BE2C (cell line): ENCODE data around the gene BGN.

ENCODE experiments used
- DNase-seq: peaks from one replicate; pipeline ENCODE4 v3.0.0-alpha.2; 2020
- H3K27me3 ChIP-seq: fragments of 250-450 bp; sonication (Bioruptor Pico); 2 replicates; pipeline ENCODE4 v1.5.1; 2020; ENCODE audit warnings: mild to moderate bottlenecking
- H3K36me3 ChIP-seq: fragments of 250-450 bp; sonication (Bioruptor Pico); 2 replicates; pipeline ENCODE4 v1.5.1; 2020; ENCODE audit warnings: mild to moderate bottlenecking
- H3K4me1 ChIP-seq: fragments of 250-450 bp; sonication (Bioruptor Pico); 2 replicates; pipeline ENCODE4 v1.5.1; 2020
- H3K4me3 ChIP-seq: 2 replicates; pipeline ENCODE4 v1.5.1; 2011; ENCODE audit warnings: low read depth, low read length
- H3K9me3 ChIP-seq: fragments of 250-450 bp; sonication (Bioruptor Pico); 2 replicates; pipeline ENCODE4 v1.5.1; 2020
- TF ChIP-seq, protein P1 (sequence below): IDR thresholded peaks from 2 replicates; pipeline ENCODE4 v1.5.1; 2012; ENCODE audit warnings: mild to moderate bottlenecking, low read depth, low read length

BGN gene

DNA sequence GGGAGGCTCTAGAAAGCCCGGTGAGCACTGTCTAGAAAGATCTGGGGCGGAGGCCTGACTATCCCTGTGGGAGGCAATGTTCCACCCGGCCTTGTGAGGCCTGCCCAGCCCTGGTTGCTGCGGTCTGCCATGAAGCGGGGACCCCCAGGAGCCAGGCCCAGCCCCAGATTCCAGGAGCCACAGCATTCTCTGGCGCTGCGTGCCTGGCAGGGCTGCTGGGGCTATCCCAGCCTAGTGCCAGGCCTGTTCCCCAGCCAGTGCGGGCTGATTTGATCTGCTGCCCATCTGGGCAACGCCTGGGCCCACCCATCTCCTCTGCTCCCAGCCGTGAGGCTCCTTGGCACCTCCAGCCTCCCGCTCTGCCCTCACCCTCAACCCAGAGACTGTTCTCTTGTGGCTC lies 42.3 kb downstream of the BGN start:
- H3K36me3 ChIP-seq, result no peaks in the 10 kb centered on the region
- H3K9me3 ChIP-seq, result no peaks in the 10 kb centered on the region
- H3K4me1 ChIP-seq, result peaks cover 28% of the 10 kb centered on the region
- H3K27me3 ChIP-seq, result no peaks in the 10 kb centered on the region
- TF ChIP-seq, protein P1, sequence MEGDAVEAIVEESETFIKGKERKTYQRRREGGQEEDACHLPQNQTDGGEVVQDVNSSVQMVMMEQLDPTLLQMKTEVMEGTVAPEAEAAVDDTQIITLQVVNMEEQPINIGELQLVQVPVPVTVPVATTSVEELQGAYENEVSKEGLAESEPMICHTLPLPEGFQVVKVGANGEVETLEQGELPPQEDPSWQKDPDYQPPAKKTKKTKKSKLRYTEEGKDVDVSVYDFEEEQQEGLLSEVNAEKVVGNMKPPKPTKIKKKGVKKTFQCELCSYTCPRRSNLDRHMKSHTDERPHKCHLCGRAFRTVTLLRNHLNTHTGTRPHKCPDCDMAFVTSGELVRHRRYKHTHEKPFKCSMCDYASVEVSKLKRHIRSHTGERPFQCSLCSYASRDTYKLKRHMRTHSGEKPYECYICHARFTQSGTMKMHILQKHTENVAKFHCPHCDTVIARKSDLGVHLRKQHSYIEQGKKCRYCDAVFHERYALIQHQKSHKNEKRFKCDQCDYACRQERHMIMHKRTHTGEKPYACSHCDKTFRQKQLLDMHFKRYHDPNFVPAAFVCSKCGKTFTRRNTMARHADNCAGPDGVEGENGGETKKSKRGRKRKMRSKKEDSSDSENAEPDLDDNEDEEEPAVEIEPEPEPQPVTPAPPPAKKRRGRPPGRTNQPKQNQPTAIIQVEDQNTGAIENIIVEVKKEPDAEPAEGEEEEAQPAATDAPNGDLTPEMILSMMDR, result no peak
- peak; percentile 22 for DNase-seq
- no peak overlapping the region for H3K4me3 ChIP-seq

DNA sequence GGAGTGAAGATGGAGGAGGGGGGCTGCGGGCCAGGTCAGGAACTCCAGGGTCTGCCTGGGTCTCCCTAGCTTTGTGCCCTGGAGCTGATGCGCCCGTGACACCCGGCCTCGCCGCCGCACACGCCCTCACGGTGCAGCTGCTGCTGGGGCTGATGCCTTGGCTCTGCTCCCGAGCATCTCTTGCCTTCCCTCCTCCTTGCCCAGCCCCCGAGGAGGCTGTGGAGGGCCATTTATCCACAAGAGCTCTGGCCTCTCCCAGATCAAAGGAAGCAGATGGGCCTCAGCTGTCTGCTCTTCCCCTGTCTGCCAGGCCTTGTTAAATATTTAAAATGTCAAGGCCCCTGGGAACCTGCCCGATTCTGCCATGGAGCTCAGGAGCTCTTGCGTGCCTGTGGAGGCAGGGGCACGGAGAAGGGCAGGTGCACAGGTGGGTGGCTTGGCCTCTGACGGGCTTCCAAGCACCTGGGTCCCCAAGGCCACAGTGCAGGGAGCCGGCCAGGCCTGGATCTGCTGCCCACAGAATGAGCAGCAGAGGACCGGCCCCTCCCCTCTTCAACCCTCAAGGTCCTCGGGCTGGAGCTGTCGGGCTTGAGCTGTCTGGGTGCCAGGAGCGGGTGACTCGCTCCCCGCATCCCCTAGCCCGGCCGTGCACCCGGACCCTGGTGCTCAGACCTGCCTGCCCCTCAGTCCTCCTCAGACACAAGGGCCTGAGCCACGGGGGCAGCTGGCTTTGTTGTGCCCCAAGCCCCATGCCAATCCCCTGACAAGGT lies 42.9 kb downstream of the BGN start:
- Histone ChIP-seq H3K9me3 (no peaks in the 10 kb centered on the region), H3K27me3 (no peaks in the 10 kb centered on the region), H3K36me3 (no peaks in the 10 kb centered on the region), H3K4me3 (no peak overlapping the region), H3K4me1 (peaks cover 28% of the 10 kb centered on the region)
- peak; percentile 70 for DNase-seq
- TF ChIP-seq, protein P1, result no peak

DNA sequence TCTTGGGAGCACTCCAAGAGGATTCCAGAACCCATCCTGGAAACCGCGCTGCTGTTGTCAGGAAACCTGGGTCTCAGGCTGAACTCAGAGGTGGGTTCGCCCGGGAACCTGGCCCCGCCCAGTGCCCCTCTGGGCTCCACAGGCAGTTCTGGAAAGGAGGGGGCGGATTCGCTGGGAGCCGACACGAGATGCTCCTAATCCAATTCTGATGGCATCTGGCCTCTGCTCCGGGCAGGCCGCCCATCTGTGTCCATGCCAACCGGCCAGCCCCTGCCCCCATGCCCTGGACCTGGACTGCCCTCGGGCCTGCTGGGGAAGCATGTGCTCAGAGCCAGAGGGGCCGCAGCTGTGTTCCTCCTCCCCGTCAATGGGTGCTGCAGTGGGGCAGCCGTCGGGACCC lies 43.6 kb downstream of the BGN start:
- H3K36me3 ChIP-seq, result no peaks in the 10 kb centered on the region
- peaks cover 28% of the 10 kb centered on the region for H3K4me1 ChIP-seq
- TF ChIP-seq, protein P1, result no peak
- no peaks in the 10 kb centered on the region for H3K9me3 ChIP-seq
- DNase-seq, result peak; percentile 61
- no peak overlapping the region for H3K4me3 ChIP-seq
- H3K27me3 ChIP-seq, result no peaks in the 10 kb centered on the region

DNA sequence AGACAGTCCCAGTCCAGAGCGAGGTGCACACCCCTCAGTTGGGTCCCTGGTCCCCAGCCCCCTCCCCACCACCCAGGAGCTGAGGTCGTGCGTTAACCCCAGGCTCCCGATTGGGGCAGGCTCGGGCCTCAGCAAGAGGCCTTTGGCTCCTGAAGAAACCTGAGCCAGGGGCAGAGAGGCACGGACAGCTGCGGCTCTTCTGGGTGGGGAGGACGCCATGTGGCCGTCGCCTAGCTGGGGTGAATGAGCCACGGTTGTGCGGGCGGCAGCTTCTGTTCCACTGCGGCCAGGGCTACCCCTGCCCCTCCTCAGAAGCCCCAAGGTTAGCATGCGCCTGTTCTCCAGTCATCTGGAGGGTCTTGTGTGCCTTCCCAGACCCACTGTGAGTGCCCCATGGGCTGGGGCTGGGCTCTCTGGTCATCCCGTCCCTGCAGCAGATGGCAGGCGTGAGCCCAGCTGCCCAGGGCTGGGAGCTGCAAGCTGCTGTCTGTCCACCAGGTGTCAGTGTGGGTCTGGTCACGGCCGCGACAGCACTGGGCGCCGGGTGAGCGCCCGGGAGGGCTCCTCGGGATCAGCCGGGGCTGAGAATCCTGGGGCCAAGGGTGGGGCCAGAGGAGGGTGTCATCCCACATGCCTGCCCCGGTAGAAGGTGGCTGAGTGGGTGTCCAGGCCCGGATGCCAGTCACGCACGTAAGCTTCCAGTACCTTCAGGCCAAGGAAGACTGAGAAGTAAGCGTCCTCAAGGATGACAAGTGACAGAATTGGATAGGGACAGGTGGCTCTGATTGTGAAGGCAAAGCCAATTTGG lies 44.6 kb downstream of the BGN start:
- H3K9me3 ChIP-seq, result no peaks in the 10 kb centered on the region
- peaks cover 28% of the 10 kb centered on the region for H3K4me1 ChIP-seq
- DNase-seq, result peak; percentile 79
- no peaks in the 10 kb centered on the region for H3K27me3 ChIP-seq
- TF ChIP-seq, protein P1, result peak; percentile 82
- no peak overlapping the region for H3K4me3 ChIP-seq
- H3K36me3 ChIP-seq, result no peaks in the 10 kb centered on the region

DNA sequence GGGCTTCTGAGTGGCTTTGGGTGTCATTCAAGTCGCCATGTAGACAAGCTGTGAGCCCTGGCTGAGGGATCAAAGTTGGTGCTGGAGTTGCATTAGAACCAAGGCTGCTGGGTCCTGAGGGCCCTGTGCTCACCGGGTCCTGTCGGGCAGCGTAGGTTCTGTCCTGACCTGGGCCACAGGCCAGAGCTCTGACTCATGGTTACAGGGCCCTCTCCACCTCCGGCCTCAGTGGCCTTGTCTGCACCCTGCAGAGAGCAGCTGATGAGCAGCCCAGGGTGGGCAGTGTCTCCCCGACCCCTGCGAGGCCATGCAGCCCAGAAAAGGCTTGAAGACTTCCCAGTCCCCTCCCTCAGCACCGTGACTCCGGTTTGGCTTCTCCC lies 45.2 kb downstream of the BGN start:
- H3K27me3 ChIP-seq, result no peaks in the 10 kb centered on the region

More for the DNA sequence above, 45.2 kb downstream of the BGN start:
- Histone ChIP-seq H3K9me3 (no peaks in the 10 kb centered on the region), H3K4me1 (peaks cover 28% of the 10 kb centered on the region), H3K4me3 (no peak overlapping the region), H3K36me3 (no peaks in the 10 kb centered on the region)
- no peak for DNase-seq
- TF ChIP-seq, protein P1, result no peak
